HFFc6 (cell line): ENCODE measurements around the gene CEP89. TPM values are rescaled to one million over a fixed set of nuclear protein-coding genes. Genes with fewer than 3 reads are reported as not detected.

Experiments
- DNase-seq: peaks from one replicate; pipeline ENCODE4 v3.0.0-alpha.2; 2018
- H3K27ac Mint-ChIP-seq: 2 replicates; pipeline ENCODE4 v1.8.0; 2020; ENCODE audit warnings: mild to moderate bottlenecking, mixed read lengths
- H3K27me3 Mint-ChIP-seq: 2 replicates; pipeline ENCODE4 v1.8.0; 2021; ENCODE audit warnings: mild to moderate bottlenecking, moderate library complexity, mixed read lengths; ENCODE audit not compliant: insufficient read depth
- H3K36me3 Mint-ChIP-seq: 2 replicates; pipeline ENCODE4 v1.8.0; 2021; ENCODE audit warnings: low read depth, mixed read lengths
- H3K4me1 Mint-ChIP-seq: 2 replicates; pipeline ENCODE4 v1.8.0; 2020; ENCODE audit warnings: low read depth, mixed read lengths
- H3K4me3 Mint-ChIP-seq: 2 replicates; pipeline ENCODE4 v1.8.0; 2020; ENCODE audit warnings: mild to moderate bottlenecking, moderate library complexity, mixed read lengths
- H3K9me3 Mint-ChIP-seq: 2 replicates; pipeline ENCODE4 v1.8.0; 2020; ENCODE audit warnings: mild to moderate bottlenecking, mixed read lengths
- CTCF ChIP-seq: fragments of 200-600 bp; sonication (generic); IDR thresholded peaks from 2 replicates; pipeline ENCODE4 v1.5.0; 2021; ENCODE audit warnings: antibody characterized with exemption, mild to moderate bottlenecking
- total RNA-seq, 6 experiments: library from RNA; stranded (reverse); fragmentation: NEBNext Ultra II Directional; extraction: Animal tissue kit (Norgen Biotek cat#: 25700); gene quantifications; 2 replicates in 1 of 6; 3 replicates in 5 of 6; pipeline ENCODE4 v1.2.3, GENCODE V29; 2021

CEP89 gene
- total RNA-seq, 6 experiments from 2014 or later = 27.3 to 32.1 (median 30.9) TPM

GRCh38 chr19:32919365-32919764, 52.4 kb downstream of the CEP89 start:
- no peak for TF ChIP-seq CTCF
- Mint-ChIP-seq H3K27ac (no peak overlapping the region), H3K27me3 (no peaks in the 10 kb centered on the region), H3K36me3 (peaks cover 5% of the 10 kb centered on the region; the same call in 1 of the 2 replicates), H3K4me1 (no peaks in the 10 kb centered on the region), H3K4me3 (no peak overlapping the region), H3K9me3 (no peaks in the 10 kb centered on the region)
- no peak for DNase-seq

- TF ChIP-seq CTCF = no peak
- Mint-ChIP-seq H3K27ac (no peak overlapping the region), H3K4me1 (no peaks in the 10 kb centered on the region), H3K9me3 (no peaks in the 10 kb centered on the region), H3K27me3 (no peaks in the 10 kb centered on the region), H3K36me3 (peaks cover 5% of the 10 kb centered on the region; the same call in 1 of the 2 replicates), H3K4me3 (no peak overlapping the region)
- DNase-seq = no peak
Measured at GRCh38 chr19:32917616-32917996, 54.2 kb downstream of the CEP89 start.

GRCh38 chr19:32916969-32917615, 54.7 kb downstream of the CEP89 start:
- Mint-ChIP-seq H3K27me3 (no peaks in the 10 kb centered on the region), H3K9me3 (no peaks in the 10 kb centered on the region), H3K4me1 (no peaks in the 10 kb centered on the region), H3K4me3 (no peak overlapping the region), H3K27ac (no peak overlapping the region), H3K36me3 (peaks cover 4% of the 10 kb centered on the region; the same call in 1 of the 2 replicates)
- TF ChIP-seq CTCF = no peak
- DNase-seq = no peak

GRCh38 chr19:32914879-32915660, 56.7 kb downstream of the CEP89 start:
- no peak overlapping the region for H3K4me3 Mint-ChIP-seq
- TF ChIP-seq CTCF = no peak
- H3K27me3 Mint-ChIP-seq = no peaks in the 10 kb centered on the region
- DNase-seq = peak; percentile 5
- H3K9me3 Mint-ChIP-seq = no peaks in the 10 kb centered on the region
- H3K4me1 Mint-ChIP-seq = no peaks in the 10 kb centered on the region
- H3K36me3 Mint-ChIP-seq = peaks cover 5% of the 10 kb centered on the region; the same call in 1 of the 2 replicates
- no peak overlapping the region for H3K27ac Mint-ChIP-seq

- H3K4me3 Mint-ChIP-seq = no peak overlapping the region
- H3K27me3 Mint-ChIP-seq = no peaks in the 10 kb centered on the region; the same call in 1 of the 2 replicates
- TF ChIP-seq CTCF = no peak
- DNase-seq = no peak
- H3K9me3 Mint-ChIP-seq = no peaks in the 10 kb centered on the region
- peaks cover 15% of the 10 kb centered on the region for H3K36me3 Mint-ChIP-seq
- H3K27ac Mint-ChIP-seq = no peak overlapping the region
- no peaks in the 10 kb centered on the region for H3K4me1 Mint-ChIP-seq
Measured at GRCh38 chr19:32911467-32911866, 60.3 kb downstream of the CEP89 start.
